Mesodermal cell (in vitro differentiated cells): ENCODE results near the gene ERFE.
"Not testable (repeated sequence)": the region's sequence is repeated elsewhere in the genome, so short reads cannot be mapped to it uniquely, and the experiment has no call there.

Source experiments
- H3K27ac ChIP-seq: 2 replicates; pipeline ENCODE4 v1.7.0; 2013; ENCODE audit warnings: mild to moderate bottlenecking, low read depth, low read length, moderate library complexity; ENCODE audit not compliant: severe bottlenecking
- H3K36me3 ChIP-seq: 2 replicates; pipeline ENCODE4 v1.7.1; 2013; ENCODE audit warnings: mild to moderate bottlenecking, low read length, moderate library complexity; ENCODE audit not compliant: control insufficient read depth, insufficient read depth
- H3K4me1 ChIP-seq: one replicate; pipeline ENCODE4 v1.7.1; 2013; ENCODE audit warnings: mild to moderate bottlenecking, low read length; ENCODE audit not compliant: insufficient read depth, control insufficient read depth, poor library complexity, severe bottlenecking
- H3K4me3 ChIP-seq: 2 replicates; pipeline ENCODE4 v1.7.0; 2013; ENCODE audit warnings: low read length, control low read depth, mild to moderate bottlenecking; ENCODE audit not compliant: insufficient read depth, poor library complexity, severe bottlenecking; ENCODE audit errors: extremely low read depth
- H3K9me3 ChIP-seq: 2 replicates; pipeline ENCODE4 v1.7.1; 2013; ENCODE audit warnings: mild to moderate bottlenecking, low read length, moderate library complexity; ENCODE audit not compliant: control insufficient read depth
- WGBS, 2 experiments: methylation state at CpG; one replicate each; pipeline ENCODE4 v1.1.5; 2013; ENCODE audit warnings: missing lambda C conversion rate in 2 of 2; ENCODE audit not compliant: insufficient coverage in 2 of 2; 5-methylcytosine and 5-hydroxymethylcytosine counted together

ERFE gene

DNA sequence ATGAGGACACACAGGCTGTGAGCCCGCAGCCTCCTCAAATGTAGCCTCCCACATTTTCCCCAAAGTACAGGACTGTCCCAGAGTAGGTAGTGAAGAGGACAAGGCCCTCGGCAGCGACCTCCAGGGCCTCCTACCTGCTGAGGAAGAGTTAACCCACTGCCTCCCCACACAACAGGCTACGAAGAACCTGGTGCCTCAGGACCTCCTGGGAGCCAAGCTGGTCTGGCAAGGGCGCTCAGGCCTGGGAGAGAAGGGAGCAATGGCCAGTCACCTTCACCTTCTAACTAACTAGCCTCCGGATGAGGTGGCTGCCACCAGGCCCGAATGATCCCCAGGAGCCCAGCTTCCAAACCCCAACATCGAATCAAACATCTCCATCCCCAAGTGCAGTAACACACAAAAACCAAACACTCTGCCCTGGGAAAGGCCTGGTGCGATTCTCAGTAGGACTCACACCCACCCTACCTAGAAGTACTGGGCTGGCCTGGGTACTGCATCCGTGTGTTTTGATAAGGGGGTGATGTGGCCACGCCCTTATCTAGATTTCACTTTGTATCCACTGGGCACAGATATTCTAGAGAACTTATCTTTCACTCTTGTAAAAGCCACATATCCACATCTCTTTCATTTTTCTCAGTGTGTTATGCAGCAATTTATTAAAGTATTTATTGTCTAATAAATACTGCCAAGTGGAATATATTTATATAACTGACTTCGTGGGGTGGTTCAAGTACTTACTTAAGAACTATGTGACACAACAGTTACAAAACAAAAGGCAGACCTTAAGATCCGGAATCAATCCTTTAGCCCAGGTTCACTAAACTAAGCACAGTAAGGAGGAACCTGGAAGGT lies 9.7 kb downstream of the ERFE start:
- Histone ChIP-seq H3K4me1 (peaks cover 21% of the 10 kb centered on the region), H3K36me3 (peaks cover 54% of the 10 kb centered on the region), H3K4me3 (no peak overlapping the region), H3K27ac (no peak overlapping the region), H3K9me3 (no peaks in the 10 kb centered on the region)
- WGBS, 2 experiments: 88 to 100% methylated on average over 4 to 5 of the region's 13 CpGs

DNA sequence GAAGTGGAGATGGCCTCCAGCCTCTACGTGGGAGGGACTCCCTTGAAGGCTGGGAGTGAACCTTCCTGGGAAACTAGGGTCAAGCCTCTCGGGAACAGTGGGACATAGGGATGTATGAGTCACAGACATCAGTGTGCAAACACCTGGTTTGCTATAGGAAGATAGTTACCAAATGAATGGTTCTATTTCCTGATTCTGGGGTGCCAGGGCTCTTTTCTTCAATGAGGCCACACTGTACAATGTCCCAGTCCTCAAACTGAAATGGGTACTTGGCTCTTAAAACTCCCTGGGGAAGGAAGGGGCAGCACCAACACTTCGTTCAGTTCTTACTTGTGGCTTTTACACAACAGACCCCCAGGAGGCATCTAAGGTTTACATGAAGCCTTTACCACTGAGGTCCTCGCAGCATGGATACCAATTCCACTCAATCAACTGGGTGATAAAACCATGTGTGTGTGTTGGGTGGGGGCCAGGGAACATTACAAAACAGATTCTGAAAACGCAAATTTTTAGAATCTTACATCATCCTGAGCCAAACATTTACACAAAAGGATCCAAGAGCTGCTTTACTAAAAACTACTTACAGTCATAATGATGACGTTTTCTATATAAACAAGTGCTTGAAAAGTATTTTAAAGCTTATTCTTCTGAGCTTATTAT lies 10.4 kb downstream of the ERFE start:
- Histone ChIP-seq H3K27ac (peak overlapping the region; percentile 84), H3K9me3 (no peaks in the 10 kb centered on the region), H3K36me3 (peaks cover 61% of the 10 kb centered on the region)

DNA sequence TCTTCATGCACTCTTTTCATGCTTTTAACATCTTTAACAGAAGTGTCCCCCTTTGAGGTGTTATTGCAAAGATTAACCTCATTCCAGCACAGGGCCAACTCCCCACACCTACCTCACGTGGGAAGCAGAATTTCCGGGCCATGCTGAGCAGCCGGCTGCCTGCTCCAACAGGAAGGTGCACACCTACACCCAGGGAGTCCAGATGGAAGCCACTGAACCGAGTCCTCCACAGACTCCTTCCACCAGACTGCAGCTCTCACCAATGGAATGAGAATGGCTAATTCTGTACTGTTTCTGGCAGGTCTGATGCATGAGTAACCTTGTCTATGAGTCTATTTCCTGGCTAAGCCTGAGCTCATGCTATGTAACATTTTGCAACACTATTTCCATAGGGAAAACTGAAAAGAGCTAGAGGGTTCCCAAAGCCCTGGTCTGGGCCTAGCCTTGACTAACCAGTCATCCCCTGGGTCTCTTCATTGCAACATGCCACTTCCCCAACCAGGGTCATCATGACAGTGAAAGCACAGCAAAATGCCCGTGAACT lies 11.0 kb downstream of the ERFE start:
- WGBS, 2 experiments: 86% methylated on average over 4 of the region's 5 CpGs; no CpG with 5 or more reads in 1 of the 2 experiments
- Histone ChIP-seq H3K4me3 (no peak overlapping the region), H3K4me1 (peaks cover 21% of the 10 kb centered on the region), H3K9me3 (no peaks in the 10 kb centered on the region), H3K27ac (peak overlapping the region; percentile 84), H3K36me3 (peaks cover 66% of the 10 kb centered on the region)

More for the DNA sequence above, 10.4 kb downstream of the ERFE start:
- no peak overlapping the region for H3K4me3 ChIP-seq
- peaks cover 21% of the 10 kb centered on the region for H3K4me1 ChIP-seq
- WGBS, 2 experiments: 94 to 100% methylated on average over 1 to 2 of the region's 6 CpGs

DNA sequence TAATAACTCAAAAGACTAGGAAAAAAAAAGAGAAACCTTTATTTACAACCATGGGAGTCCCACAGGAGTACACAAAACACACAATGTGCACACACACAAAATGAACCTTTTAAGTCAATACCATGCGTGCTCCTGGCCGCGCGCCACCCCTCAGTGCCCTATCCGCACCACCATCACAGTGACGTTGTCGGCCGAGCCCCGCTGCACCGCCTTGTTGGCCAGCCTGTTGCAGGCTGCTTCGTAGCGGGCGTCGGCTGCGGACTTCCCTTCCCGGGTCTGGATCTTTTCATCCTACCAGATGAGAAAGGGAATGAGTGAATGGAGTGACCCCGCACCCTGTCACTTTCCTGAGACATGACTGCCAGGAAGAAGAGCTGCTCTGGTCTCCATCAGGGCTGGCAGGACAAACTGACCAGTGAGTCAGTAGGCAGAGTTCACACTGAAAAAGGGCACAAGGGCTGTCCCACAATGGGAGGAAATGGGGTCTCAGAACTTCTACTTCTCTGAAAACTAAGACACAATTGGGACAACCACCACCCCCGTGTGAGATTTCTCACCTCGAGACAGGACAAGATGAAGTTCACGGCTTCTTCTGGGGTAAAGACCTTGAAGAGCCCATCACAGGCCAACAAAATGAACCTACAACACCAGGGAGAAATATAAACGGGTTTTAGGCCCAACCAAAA lies 11.8 kb downstream of the ERFE start:
- 96 to 99% methylated on average over 12 to 19 of the region's 21 CpGs for WGBS, 2 experiments
- Histone ChIP-seq H3K27ac (peak overlapping the region; percentile 84), H3K36me3 (peaks cover 74% of the 10 kb centered on the region), H3K4me3 (no peak overlapping the region), H3K9me3 (no peaks in the 10 kb centered on the region), H3K4me1 (peaks cover 21% of the 10 kb centered on the region)

DNA sequence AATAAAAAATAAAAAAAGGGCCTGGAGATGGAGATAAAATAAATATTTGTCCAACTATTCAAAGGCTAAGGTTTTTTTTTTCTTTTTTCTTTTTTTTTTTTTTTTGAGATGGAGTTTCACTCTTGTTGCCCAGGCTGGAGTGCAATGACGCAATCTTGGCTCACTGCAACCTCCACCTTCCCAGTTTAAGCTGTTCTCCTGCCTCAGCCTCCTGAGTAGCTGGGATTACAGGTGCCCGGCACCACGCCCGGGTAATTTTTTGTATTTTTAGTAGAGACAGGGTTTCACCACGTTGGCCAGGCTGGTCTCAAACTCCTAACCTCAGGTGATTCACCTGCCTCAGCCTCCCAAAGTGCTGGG lies 12.3 kb downstream of the ERFE start:
- H3K4me1 ChIP-seq: peaks cover 21% of the 10 kb centered on the region
- not testable (repeated sequence) for H3K4me3 ChIP-seq, H3K9me3 ChIP-seq, H3K27ac ChIP-seq
- WGBS, 2 experiments: 93% methylated on average over 4 of the region's 5 CpGs; no CpG with 5 or more reads in 1 of the 2 experiments
- peaks cover 77% of the 10 kb centered on the region for H3K36me3 ChIP-seq

DNA sequence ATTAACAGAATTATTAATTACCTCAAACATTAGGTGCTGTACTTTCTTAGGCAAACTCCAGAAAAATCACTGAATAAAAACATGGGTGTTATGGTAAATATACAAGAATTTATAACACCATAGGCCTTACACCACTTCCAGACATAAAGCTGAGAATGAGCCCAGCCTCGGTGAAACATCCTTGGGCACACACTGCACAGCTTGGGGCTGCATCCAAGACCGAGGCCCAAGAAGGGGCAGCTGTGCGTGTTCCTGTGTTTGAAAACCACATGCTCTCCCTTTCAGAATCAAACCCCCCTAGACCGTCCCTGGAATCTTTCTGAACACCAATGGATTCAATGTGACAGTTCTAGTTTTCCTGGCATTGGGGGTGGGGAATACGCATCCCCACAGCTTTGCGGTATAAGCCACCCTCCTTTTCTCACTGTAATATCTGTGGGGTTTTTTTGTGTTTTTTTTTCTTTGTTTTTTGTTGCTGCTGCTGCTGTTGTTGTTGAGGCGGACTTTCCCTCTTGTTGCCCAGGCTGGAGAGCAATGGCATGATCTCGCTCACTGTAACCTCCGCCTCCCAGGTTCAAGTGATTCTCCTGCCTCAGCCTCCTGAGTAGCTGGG lies 12.9 kb downstream of the ERFE start:
- Histone ChIP-seq H3K9me3 (no peaks in the 10 kb centered on the region), H3K27ac (no peak overlapping the region), H3K36me3 (peaks cover 82% of the 10 kb centered on the region), H3K4me3 (no peak overlapping the region), H3K4me1 (peaks cover 21% of the 10 kb centered on the region)
- WGBS, 2 experiments: 93 to 100% methylated on average over 5 to 6 of the region's 9 CpGs

DNA sequence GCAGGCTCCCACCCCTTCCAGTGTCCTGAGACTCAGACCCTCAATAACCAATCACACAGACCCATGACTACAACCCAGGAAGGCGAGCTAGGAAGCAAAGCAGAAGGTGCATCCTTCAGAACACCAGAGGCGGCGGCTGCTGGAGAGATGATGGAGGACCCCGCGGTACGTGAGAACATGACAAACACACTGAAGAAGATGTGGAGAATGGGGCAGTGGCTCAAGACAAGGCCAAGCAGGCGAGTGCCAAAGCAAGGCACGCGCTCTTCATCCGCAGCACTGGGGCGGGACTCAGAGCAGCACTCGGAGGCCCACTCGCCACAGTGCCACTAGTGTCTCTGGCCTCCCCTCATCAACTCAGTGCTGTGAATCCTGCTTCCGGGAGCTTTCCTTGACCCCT lies 13.7 kb downstream of the ERFE start:
- Histone ChIP-seq H3K9me3 (no peaks in the 10 kb centered on the region), H3K4me1 (peaks cover 21% of the 10 kb centered on the region), H3K27ac (no peak overlapping the region), H3K36me3 (peaks cover 86% of the 10 kb centered on the region), H3K4me3 (no peak overlapping the region)
- 94 to 96% methylated on average over 14 of the region's 14 CpGs for WGBS, 2 experiments

DNA sequence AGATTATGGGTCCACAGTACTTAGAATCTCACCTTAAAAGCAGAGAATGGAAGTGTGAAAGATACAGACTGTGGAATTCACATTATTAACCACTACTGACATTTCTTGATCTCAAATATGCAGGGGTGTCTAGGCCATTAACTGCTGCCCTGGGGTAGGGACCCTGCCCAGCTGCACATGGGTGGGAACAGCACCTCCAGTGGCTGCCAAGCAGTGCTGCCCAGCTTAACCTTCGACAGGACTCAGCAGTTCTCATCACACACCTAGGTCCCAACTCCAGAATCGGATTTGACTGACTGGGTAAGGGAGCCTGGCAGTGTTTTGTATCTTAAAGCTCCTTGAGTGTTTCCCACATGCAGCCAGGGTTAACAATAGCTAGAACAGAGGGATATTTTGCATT lies 14.9 kb downstream of the ERFE start:
- H3K9me3 ChIP-seq: no peaks in the 10 kb centered on the region

DNA sequence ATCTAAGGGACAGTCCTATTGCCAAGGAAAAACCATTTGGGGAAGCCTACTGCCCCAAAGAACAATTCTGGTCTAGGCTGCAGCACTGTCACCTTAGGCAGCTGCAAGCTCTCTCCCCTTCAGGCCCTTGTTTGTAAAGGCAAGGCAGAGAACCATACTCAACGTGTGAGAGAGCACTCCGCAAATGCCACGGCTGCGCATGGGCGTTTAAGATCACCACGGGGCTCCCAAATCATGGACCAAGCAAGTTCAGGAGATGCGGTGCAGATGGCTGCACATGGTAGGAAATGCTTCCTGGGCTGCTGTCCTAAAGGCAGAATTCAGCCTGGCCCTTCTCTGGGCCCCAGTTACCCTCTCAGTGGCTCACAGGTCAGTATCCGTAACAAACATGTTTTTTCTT lies 15.5 kb downstream of the ERFE start:
- Histone ChIP-seq H3K4me1 (peaks cover 17% of the 10 kb centered on the region), H3K4me3 (no peak overlapping the region), H3K36me3 (peaks cover 88% of the 10 kb centered on the region), H3K9me3 (no peaks in the 10 kb centered on the region), H3K27ac (no peak overlapping the region)
- 96 to 98% methylated on average over 8 of the region's 8 CpGs for WGBS, 2 experiments

More for the DNA sequence above, 14.9 kb downstream of the ERFE start:
- Histone ChIP-seq H3K4me1 (peaks cover 21% of the 10 kb centered on the region), H3K27ac (no peak overlapping the region), H3K4me3 (no peak overlapping the region), H3K36me3 (peaks cover 88% of the 10 kb centered on the region)
- 83% methylated on average over 1 of the region's 2 CpGs; no CpG with 5 or more reads in 1 of the 2 experiments for WGBS, 2 experiments

DNA sequence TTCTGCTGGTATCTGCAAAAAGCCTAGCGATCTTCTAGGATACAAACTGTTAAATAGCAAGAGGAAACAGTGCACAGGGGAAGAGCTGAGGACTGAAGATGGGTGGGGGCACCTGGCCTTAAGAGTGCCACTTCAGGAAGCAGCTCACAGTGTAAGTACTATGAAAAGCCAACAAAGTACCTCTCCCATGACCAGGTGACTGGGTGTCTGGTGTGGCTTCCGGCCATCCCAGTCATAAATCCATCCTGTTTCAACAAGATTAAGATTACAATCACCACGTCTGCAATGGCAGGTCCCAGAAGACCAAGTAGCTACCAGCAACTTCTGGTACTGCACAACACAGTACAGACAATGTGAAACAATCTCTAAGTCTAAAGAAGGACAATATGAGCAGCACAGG lies 15.9 kb downstream of the ERFE start:
- Histone ChIP-seq H3K27ac (no peak overlapping the region), H3K9me3 (no peaks in the 10 kb centered on the region), H3K4me1 (peaks cover 13% of the 10 kb centered on the region), H3K4me3 (no peak overlapping the region), H3K36me3 (peaks cover 88% of the 10 kb centered on the region)
- WGBS, 2 experiments: 95 to 97% methylated on average over 2 to 3 of the region's 3 CpGs
